K562 (cell line): ENCODE measurements around the gene C1QTNF12. TPM values are rescaled to one million over a fixed set of nuclear protein-coding genes. Genes with fewer than 3 reads are reported as not detected.
A peak's percentile ranks its signal among the peaks of the same experiment; 100 is the strongest.

Source experiments
- ATAC-seq: fragments of 200-7000 bp; cut with Tn5 transposase; 3 replicates; pipeline ENCODE4 v1.9.1; 2020; ENCODE audit warnings: moderate library complexity
- BruUV-seq: library from RNA; stranded (reverse); fragments of 400-500 nt; replicated peaks from 2 replicates; lab custom pipeline; 2021; lab: Mats Ljungman, UMichigan
- CTCF ChIA-PET: fragments of 300-600 bp; formaldehyde crosslinking; extraction: SDS; loops from one replicate; lab custom pipeline; 2021; ENCODE audit warnings: low intra/inter-chr PET ratio; lab: Yijun Ruan, JAX
- POLR2A ChIA-PET: fragments of 300-600, 350-650 bp; sonication (Branson Sonifier 250); formaldehyde crosslinking; extraction: SDS; loops from one replicate; lab custom pipeline; 2021; ENCODE audit warnings: antibody characterized with exemption, inconsistent platforms; lab: Yijun Ruan, JAX
- DNase-seq, 4 experiments: peaks; one replicate each; pipeline versions ENCODE4 v3.0.0 to v3.0.0-alpha.2; 2011 to 2018; ENCODE audit warnings: low spot score in 3 of 4, mixed read lengths in 3 of 4; ENCODE audit errors: extremely low read depth in 1 of 4
- FAIRE-seq: peaks from 2 replicates; lab custom pipeline; 2011; peaks lifted over from hg19 to GRCh38; lab: Jason Lieb, UNC
- H2AFZ ChIP-seq: 2 replicates; pipeline ENCODE4 v1.6.0; 2011; ENCODE audit warnings: low read depth, low read length, control low read depth, inconsistent platforms
- H3K27ac ChIP-seq: fragments of 200-600 bp; 3 replicates; pipeline ENCODE4 v1.8.0; 2011; ENCODE audit warnings: low read depth, mild to moderate bottlenecking, control low read depth, inconsistent platforms, low read length, moderate library complexity, mixed read lengths; ENCODE audit errors: extremely low read depth
- H3K27me3 ChIP-seq, 2 experiments: fragments of 300-600 bp in 1 of 2; 2 replicates in 1 of 2; 3 replicates in 1 of 2; pipeline versions ENCODE4 v1.6.0 to v1.8.0; 2011; ENCODE audit warnings: inconsistent platforms in 2 of 2, low read length in 2 of 2, mild to moderate bottlenecking in 1 of 2, mixed read lengths in 1 of 2, moderate library complexity in 1 of 2; ENCODE audit not compliant: control insufficient read depth in 2 of 2, insufficient read depth in 2 of 2
- H3K36me3 ChIP-seq: fragments of 300-600 bp; 3 replicates; pipeline ENCODE4 v1.8.0; 2011; ENCODE audit warnings: mild to moderate bottlenecking, low read length, inconsistent platforms; ENCODE audit not compliant: control insufficient read depth, insufficient read depth
- H3K4me1 ChIP-seq, 2 experiments: fragments of 200-600 bp in 1 of 2; replicated peaks in 1 of 2; 2 replicates in 1 of 2; 3 replicates in 1 of 2; pipeline versions ENCODE4 v1.5.1 to v1.8.0; 2011; ENCODE audit warnings: inconsistent platforms in 2 of 2, low read length in 2 of 2, mild to moderate bottlenecking in 1 of 2, mixed read lengths in 1 of 2, moderate library complexity in 1 of 2; ENCODE audit not compliant: control insufficient read depth in 2 of 2, insufficient read depth in 2 of 2
- H3K4me2 ChIP-seq: 2 replicates; pipeline ENCODE4 v1.6.1; 2011; ENCODE audit warnings: low read length, control low read depth, inconsistent platforms, mixed read lengths; ENCODE audit not compliant: insufficient read depth
- H3K4me3 ChIP-seq: fragments of 200-600 bp; sonication (generic), shearing (Covaris generic); 2 replicates; pipeline ENCODE4 v1.5.1; 2016; ENCODE audit warnings: control low read depth, inconsistent platforms
- H3K79me2 ChIP-seq: fragments of 200-600 bp; 3 replicates; pipeline ENCODE4 v1.8.0; 2011; ENCODE audit warnings: low read length, inconsistent platforms; ENCODE audit not compliant: control insufficient read depth, insufficient read depth
- H3K9ac ChIP-seq, 2 experiments: 2 replicates each; pipeline versions ENCODE4 v1.6.0 to v1.6.1; 2011; ENCODE audit warnings: low read depth in 2 of 2, low read length in 2 of 2, control low read depth in 1 of 2, inconsistent platforms in 1 of 2, mild to moderate bottlenecking in 1 of 2, mixed read lengths in 1 of 2; ENCODE audit not compliant: insufficient read depth in 1 of 2
- H3K9me1 ChIP-seq: one replicate; pipeline ENCODE4 v1.6.0; 2011; ENCODE audit warnings: inconsistent platforms, mild to moderate bottlenecking, low read length, moderate library complexity; ENCODE audit not compliant: control insufficient read depth, insufficient read depth
- H3K9me3 ChIP-seq: replicated peaks from 2 replicates; pipeline ENCODE4 v1.5.1; 2011; ENCODE audit warnings: low read depth, low read length, inconsistent platforms; ENCODE audit not compliant: control insufficient read depth, insufficient read depth
- H4K20me1 ChIP-seq: replicated peaks from 2 replicates; pipeline ENCODE4 v1.6.1; 2011; ENCODE audit warnings: low read length, inconsistent platforms, mixed read lengths; ENCODE audit not compliant: control insufficient read depth, insufficient read depth
- ELK1 ChIP-seq: sonication (generic); formaldehyde crosslinking; IDR thresholded peaks from 2 replicates; pipeline ENCODE4 v1.8.1; 2022; ENCODE audit warnings: missing genetic modification reagents
- FOS ChIP-seq: IDR thresholded peaks from 3 replicates; pipeline ENCODE4 v1.6.1; 2011; ENCODE audit not compliant: insufficient read length; ENCODE audit errors: extremely low read depth
- FOXP4 ChIP-seq: sonication (generic); formaldehyde crosslinking; IDR thresholded peaks from 2 replicates; pipeline ENCODE4 v1.8.0; 2022; ENCODE audit warnings: mild to moderate bottlenecking, missing genetic modification reagents, borderline replicate concordance
- GABPB2 ChIP-seq: fragments of 250-450 bp; sonication (Bioruptor Pico); conservative IDR thresholded peaks from 2 replicates; pipeline ENCODE4 v1.5.1; 2021; ENCODE audit warnings: mild to moderate bottlenecking
- GATAD2A ChIP-seq: fragments of 450-650 bp; IDR thresholded peaks from 2 replicates; pipeline ENCODE4 v1.6.1; 2017
- MTA3 ChIP-seq: fragments of 450-650 bp; formaldehyde crosslinking; IDR thresholded peaks from 2 replicates; pipeline ENCODE4 v1.6.1; 2017; ENCODE audit warnings: mild to moderate bottlenecking, borderline replicate concordance
- SUPT5H ChIP-seq: fragments of 450-650 bp; IDR thresholded peaks from 2 replicates; pipeline ENCODE4 v1.6.1; 2016
- ZBTB33 ChIP-seq: sonication (generic); formaldehyde crosslinking; IDR thresholded peaks from 2 replicates; pipeline ENCODE4 v1.8.1; 2023; ENCODE audit warnings: mild to moderate bottlenecking, missing genetic modification reagents
- ZNF174 ChIP-seq: fragments of 250-450 bp; sonication (Bioruptor Pico); IDR thresholded peaks from 2 replicates; pipeline ENCODE4 v1.4.0; 2020; ENCODE audit warnings: mild to moderate bottlenecking
- ZNF212 ChIP-seq: fragments of 450-650 bp; formaldehyde crosslinking; IDR thresholded peaks from 2 replicates; pipeline ENCODE4 v1.4.0; 2020; ENCODE audit warnings: mild to moderate bottlenecking
- ZZZ3 ChIP-seq: fragments of 450-650 bp; IDR thresholded peaks from 2 replicates; pipeline ENCODE4 v1.6.1; 2016; ENCODE audit warnings: antibody characterized with exemption, mild to moderate bottlenecking, moderate library complexity
- WGBS: fragments of 100-300 bp; shearing (Covaris generic); methylation state at CpG from one replicate; pipeline ENCODE4 v1.1.6; 2016; ENCODE audit warnings: low coverage, mixed read lengths; ENCODE audit not compliant: insufficient coverage; ENCODE audit errors: missing lambda C conversion rate; 5-methylcytosine and 5-hydroxymethylcytosine counted together
- in situ Hi-C: fragments of 300-500 bp; cut with MboI; formaldehyde crosslinking; loops from 4 replicates; pipeline ENCODE4 v1.15.0; 2018; ENCODE audit warnings: inconsistent platforms, mixed read lengths
- intact Hi-C: fragments of 100-400 bp; cut with micrococcal nuclease; formaldehyde crosslinking; loops from 2 replicates; pipeline ENCODE4 v1.14.2; 2022
- polyA plus RNA-seq, 8 experiments: library from polyadenylated mRNA; depleted of rRNA in 4 of 8; stranded (reverse) in 5 of 8; unstranded in 3 of 8; fragments of >200 nt; fragmentation: Nextera tagmentation in 2 of 8; fragmentation: Illumina TruSeq in 1 of 8; extraction: Ambion mirVana in 2 of 8; extraction: Trizol in 1 of 8; gene quantifications; 2 replicates each; pipeline versions ENCODE4 v1.2.1 to v1.2.3, GENCODE V29; 2011 to 2014; ENCODE audit warnings: inconsistent platforms in 1 of 8, missing spikeins in 1 of 8
- total RNA-seq, 7 experiments: library from RNA; depleted of rRNA in 6 of 7; stranded (reverse); fragments of >200 nt in 6 of 7; fragmentation: Illumina TruSeq in 2 of 7; extraction: Trizol in 2 of 7; gene quantifications; 2 replicates each; pipeline versions ENCODE4 v1.2.1 to v1.2.3, GENCODE V29; 2011 to 2021; ENCODE audit warnings: low replicate concordance in 1 of 7

The C1QTNF12 gene
- total and polyA plus RNA-seq, 9 of the 15 experiments (the other 6 are each of a cell fraction or from before 2014, with no cell fraction given), result 0.11 to 4.3 (median 0.93) TPM; not detected in 3

- Histone ChIP-seq H3K9ac (peak overlapping the region in 1 of 2 experiments; percentile 31; a peak in 1 of 4 replicates), H3K27me3 (no peaks in the 10 kb centered on the region), H3K4me1 (peaks cover 0 to 52% of the 10 kb centered on the region in 2 experiments; a peak in 2 of 5 replicates), H3K9me3 (no peaks in the 10 kb centered on the region), H3K4me3 (no peak overlapping the region), H3K36me3 (peaks cover 78% of the 10 kb centered on the region; the same call in 2 of the 3 replicates)
- DNase-seq, result no peak
- CTCF ChIA-PET, result no interaction called here
- in situ Hi-C loops, result no loop called here
- BruUV-seq, result TSS peak; percentile 72
- POLR2A ChIA-PET, result interaction anchor here (0.7 to 1.7 kb wide), 5 partner anchors 9 to 175 kb away, joined by 3 to 4 read pairs (median 3); partner anchors contain the start of genes B3GALT6 and SDF4
- ATAC-seq, result no peak
- TF ChIP-seq FOS (no peak), ZBTB33 (CRISPR knock-in tag) (0 out of 2 replicates have a peak, but pooled peaks have one; percentile 3)
- TF ChIP-seq, all 486 proteins: peak for 1
- no peaks in the 10 kb centered on the region for H3K9me1 ChIP-seq
- no peak for FAIRE-seq
- no peak overlapping the region for H2AFZ ChIP-seq
- 95% methylated on average over 22 of the region's 26 CpGs for WGBS
- H4K20me1 ChIP-seq, result no peaks in the 10 kb centered on the region; the same call in 1 of the 2 replicates
- intact Hi-C loops, result no loop called here
- H3K79me2 ChIP-seq, result peaks cover 3% of the 10 kb centered on the region; the same call in 2 of the 3 replicates
- no peak overlapping the region for H3K27ac ChIP-seq
- no peak overlapping the region for H3K4me2 ChIP-seq
These were observed 8.6 kb upstream of the C1QTNF12 start for GRCh38 chr1:1255078-1255477.

- in situ Hi-C loops, result no loop called here
- Histone ChIP-seq H3K9me1 (no peaks in the 10 kb centered on the region), H3K4me3 (no peak overlapping the region), H3K4me2 (no peak overlapping the region), H2AFZ (no peak overlapping the region), H3K27me3 (no peaks in the 10 kb centered on the region), H3K79me2 (peaks cover under 1% of the 10 kb centered on the region; the same call in 2 of the 3 replicates), H3K4me1 (peaks cover 0 to 52% of the 10 kb centered on the region in 2 experiments; a peak in 3 of 5 replicates), H3K36me3 (peaks cover 73% of the 10 kb centered on the region; the same call in 2 of the 3 replicates), H3K9me3 (no peaks in the 10 kb centered on the region), H3K9ac (no peak overlapping the region; a peak in 1 of 4 replicates), H4K20me1 (no peaks in the 10 kb centered on the region; the same call in 1 of the 2 replicates), H3K27ac (no peak overlapping the region)
- POLR2A ChIA-PET, result interaction anchor here (1.4 to 1.7 kb wide), 2 partner anchors 9 to 23 kb away, joined by 3 to 4 read pairs; partner anchors contain the start of genes B3GALT6 and SDF4
- DNase-seq (no peak), ATAC-seq (no peak), FAIRE-seq (no peak)
- intact Hi-C loops, result loop anchor here (5.0 kb wide), 1 partner anchor 132 kb away; no protein-coding TSS in a partner anchor
- 86% methylated on average over 15 of the region's 21 CpGs for WGBS
- no TSS peak for BruUV-seq
- CTCF ChIA-PET, result no interaction called here
- TF ChIP-seq MTA3 (no peak), ZNF174 (CRISPR knock-in tag) (no peak), SUPT5H (no peak), ELK1 (CRISPR knock-in tag) (no peak), FOXP4 (CRISPR knock-in tag) (no peak), ZNF212 (CRISPR knock-in tag) (no peak), GATAD2A (no peak), GABPB2 (CRISPR knock-in tag) (no peak), ZZZ3 (no peak)
These were observed 8.1 kb upstream of the C1QTNF12 start for GRCh38 chr1:1254667-1254998.
